ENCODE results near the gene OR9I1.

DNA sequence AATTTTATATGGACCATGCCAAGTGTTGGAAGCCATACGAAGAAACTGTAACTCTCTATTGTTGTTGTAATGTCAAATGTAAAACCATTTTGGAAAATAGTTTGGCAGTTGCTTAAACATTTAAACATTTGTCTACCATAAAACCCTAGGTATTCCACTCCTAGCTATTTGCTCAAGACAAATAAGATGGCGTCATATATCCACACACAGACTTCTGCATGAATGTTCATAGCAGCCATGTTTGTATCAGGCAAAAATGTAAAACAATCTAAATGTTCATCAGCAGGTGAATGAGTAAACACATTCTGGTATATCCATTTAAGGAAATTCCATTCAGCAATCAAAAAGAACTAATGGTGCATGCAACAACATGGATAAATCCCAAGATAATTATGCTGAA lies 27.9 kb downstream of the OR9I1 start:
- TF ChIP-seq, protein P1, sequence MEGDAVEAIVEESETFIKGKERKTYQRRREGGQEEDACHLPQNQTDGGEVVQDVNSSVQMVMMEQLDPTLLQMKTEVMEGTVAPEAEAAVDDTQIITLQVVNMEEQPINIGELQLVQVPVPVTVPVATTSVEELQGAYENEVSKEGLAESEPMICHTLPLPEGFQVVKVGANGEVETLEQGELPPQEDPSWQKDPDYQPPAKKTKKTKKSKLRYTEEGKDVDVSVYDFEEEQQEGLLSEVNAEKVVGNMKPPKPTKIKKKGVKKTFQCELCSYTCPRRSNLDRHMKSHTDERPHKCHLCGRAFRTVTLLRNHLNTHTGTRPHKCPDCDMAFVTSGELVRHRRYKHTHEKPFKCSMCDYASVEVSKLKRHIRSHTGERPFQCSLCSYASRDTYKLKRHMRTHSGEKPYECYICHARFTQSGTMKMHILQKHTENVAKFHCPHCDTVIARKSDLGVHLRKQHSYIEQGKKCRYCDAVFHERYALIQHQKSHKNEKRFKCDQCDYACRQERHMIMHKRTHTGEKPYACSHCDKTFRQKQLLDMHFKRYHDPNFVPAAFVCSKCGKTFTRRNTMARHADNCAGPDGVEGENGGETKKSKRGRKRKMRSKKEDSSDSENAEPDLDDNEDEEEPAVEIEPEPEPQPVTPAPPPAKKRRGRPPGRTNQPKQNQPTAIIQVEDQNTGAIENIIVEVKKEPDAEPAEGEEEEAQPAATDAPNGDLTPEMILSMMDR (IDR thresholded peaks at IDR 0.05; ENCODE audit: poor library complexity, severe bottlenecking) = no peak
- no peak for TF ChIP-seq EP300 (conservative IDR thresholded peaks at IDR 0.05; ENCODE audit: poor library complexity, severe bottlenecking)
- TF ChIP-seq TAF1 (IDR thresholded peaks at IDR 0.05; ENCODE audit: low read depth) = no peak
